ENCODE measurements around the gene UROC1. TPM values are rescaled to one million over a fixed set of nuclear protein-coding genes. Genes with fewer than 3 reads are reported as not detected.

Gene UROC1
- total RNA-seq, 2 donors from 2014 or later = not detected

DNA sequence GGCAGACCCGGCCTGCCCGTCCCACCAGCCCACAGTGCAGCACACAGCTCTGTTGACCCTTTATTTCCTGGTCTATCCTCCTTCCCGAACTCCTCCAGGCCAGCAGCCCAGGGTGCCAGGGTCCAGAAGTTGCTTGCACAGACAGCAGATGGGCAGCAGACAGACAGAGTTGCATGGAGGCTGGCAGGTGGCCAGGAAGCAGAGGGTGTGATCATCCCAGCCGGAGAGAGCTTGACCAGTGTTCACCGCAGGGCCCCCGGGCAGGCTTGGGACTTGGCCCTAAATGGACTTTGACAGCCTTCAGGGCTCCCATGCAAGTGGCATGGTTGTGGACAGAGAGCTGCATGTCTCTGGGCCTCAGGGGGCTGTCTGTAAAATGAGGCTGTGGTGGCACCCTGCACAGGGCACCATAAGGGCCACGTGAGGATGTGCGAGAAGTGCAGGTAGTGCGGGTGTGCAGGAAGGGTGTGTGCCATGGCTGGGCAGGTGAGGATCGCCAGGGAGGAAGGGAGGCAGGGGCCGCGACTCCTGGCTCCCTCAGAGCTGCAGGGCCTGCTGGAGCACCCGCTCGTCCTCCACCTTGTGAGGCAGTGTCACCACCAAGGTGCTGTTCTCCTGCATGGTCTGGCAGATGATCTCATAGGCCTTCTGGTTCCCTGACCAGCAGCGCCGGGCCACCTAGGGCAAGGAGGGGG, 35.6 kb downstream of the UROC1 start:
- Histone ChIP-seq H3K27me3 (no peaks in the 10 kb centered on the region), H3K9me3 (no peaks in the 10 kb centered on the region), H3K4me1 (no peaks in the 10 kb centered on the region), H3K9ac (ENCODE audit: low read depth in 2 of 2, low read length in 2 of 2) (no peak overlapping the region), H3K36me3 (no peaks in the 10 kb centered on the region), H3K27ac (no peak overlapping the region), H3K4me3 (no peak overlapping the region)
- intact Hi-C loops (cut with DNase I) = no loop called here
- TF ChIP-seq, protein P1, sequence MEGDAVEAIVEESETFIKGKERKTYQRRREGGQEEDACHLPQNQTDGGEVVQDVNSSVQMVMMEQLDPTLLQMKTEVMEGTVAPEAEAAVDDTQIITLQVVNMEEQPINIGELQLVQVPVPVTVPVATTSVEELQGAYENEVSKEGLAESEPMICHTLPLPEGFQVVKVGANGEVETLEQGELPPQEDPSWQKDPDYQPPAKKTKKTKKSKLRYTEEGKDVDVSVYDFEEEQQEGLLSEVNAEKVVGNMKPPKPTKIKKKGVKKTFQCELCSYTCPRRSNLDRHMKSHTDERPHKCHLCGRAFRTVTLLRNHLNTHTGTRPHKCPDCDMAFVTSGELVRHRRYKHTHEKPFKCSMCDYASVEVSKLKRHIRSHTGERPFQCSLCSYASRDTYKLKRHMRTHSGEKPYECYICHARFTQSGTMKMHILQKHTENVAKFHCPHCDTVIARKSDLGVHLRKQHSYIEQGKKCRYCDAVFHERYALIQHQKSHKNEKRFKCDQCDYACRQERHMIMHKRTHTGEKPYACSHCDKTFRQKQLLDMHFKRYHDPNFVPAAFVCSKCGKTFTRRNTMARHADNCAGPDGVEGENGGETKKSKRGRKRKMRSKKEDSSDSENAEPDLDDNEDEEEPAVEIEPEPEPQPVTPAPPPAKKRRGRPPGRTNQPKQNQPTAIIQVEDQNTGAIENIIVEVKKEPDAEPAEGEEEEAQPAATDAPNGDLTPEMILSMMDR (IDR thresholded peaks at IDR 0.05) = no peak
- peak; percentile 56 for DNase-seq

DNA sequence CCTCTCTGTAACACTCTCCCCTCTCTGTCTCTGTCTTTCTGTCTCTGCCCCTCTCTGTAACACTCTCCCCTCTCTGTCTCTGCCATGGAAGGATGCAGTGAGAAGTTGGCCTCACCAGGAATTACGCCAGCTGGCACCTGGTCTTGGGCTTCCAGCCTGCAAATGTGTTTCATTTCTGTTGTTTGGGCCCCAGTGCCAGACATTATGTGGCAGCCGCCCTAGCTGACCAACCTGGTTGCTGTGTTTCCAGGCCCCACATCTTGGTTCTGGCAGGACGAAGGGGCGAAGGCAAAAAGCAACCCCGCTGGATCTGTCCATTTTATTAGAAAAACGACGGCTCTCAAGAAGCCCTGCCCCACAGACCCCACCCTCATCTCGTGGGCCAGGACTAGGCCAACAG, 36.7 kb downstream of the UROC1 start:
- Histone ChIP-seq H3K9me3 (no peaks in the 10 kb centered on the region), H3K4me1 (no peaks in the 10 kb centered on the region), H3K9ac (ENCODE audit: low read depth in 2 of 2, low read length in 2 of 2) (no peak overlapping the region), H3K36me3 (no peaks in the 10 kb centered on the region), H3K27me3 (no peaks in the 10 kb centered on the region), H3K27ac (no peak overlapping the region), H3K4me3 (no peak overlapping the region)
- intact Hi-C loops (cut with DNase I) = no loop called here
- TF ChIP-seq, protein P1 (IDR thresholded peaks at IDR 0.05) = no peak
- no peak for DNase-seq

- Histone ChIP-seq H3K9me3 (no peaks in the 10 kb centered on the region), H3K4me3 (no peak overlapping the region), H3K4me1 (no peaks in the 10 kb centered on the region), H3K27ac (no peak overlapping the region), H3K36me3 (no peaks in the 10 kb centered on the region), H3K9ac (ENCODE audit: low read depth in 2 of 2, low read length in 2 of 2) (no peak overlapping the region), H3K27me3 (no peaks in the 10 kb centered on the region)
- DNase-seq = no peak
- intact Hi-C loops (cut with DNase I) = no loop called here
- TF ChIP-seq, protein P1 (IDR thresholded peaks at IDR 0.05) = no peak
Measured at GRCh38 chr3:126480206-126480605, 37.4 kb downstream of the UROC1 start.

GRCh38 chr3:126479642-126480041, 37.9 kb downstream of the UROC1 start:
- no peak overlapping the region for H3K27ac ChIP-seq
- no peaks in the 10 kb centered on the region for H3K27me3 ChIP-seq
- no peak overlapping the region for H3K9ac ChIP-seq (ENCODE audit: low read depth in 2 of 2, low read length in 2 of 2)
- intact Hi-C loops (cut with DNase I) = no loop called here
- DNase-seq = no peak
- H3K9me3 ChIP-seq = no peaks in the 10 kb centered on the region
- no peak overlapping the region for H3K4me3 ChIP-seq
- no peaks in the 10 kb centered on the region for H3K4me1 ChIP-seq
- H3K36me3 ChIP-seq = no peaks in the 10 kb centered on the region
- TF ChIP-seq, protein P1 (IDR thresholded peaks at IDR 0.05) = no peak

DNA sequence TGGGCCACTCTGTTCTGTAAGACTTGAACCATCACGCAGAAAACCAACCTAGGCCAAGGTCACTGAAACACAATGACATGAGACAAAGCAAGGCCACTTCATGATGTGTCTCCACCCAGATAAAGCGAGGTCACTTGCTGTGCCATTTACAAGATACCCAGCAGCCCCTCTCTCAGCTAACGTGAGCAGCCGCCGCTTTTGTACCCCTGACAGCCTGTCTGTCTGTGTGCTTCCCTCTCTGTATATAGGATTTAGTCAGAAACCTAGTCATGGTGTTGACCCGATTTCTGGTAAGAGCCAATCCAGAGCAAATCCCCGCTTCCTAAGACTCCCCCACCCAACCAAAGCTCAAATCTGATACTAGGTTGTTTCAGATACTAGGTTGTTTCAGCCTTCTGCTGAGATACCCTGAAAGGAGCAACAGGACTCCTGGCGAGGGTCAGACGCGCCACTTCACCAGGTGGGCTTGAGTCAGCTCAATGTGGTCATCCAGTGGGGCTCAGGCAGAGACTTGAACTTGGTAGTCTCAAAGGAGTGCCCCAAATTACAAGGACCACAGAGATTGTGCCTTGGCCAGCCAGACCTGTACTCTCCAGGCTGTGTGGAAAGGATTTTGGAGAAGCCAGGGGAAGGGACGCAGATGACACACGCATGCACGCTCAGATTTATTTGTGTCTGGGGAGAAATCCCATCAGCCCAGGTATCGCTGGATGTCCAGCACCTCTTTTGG, 38.8 kb downstream of the UROC1 start:
- TF ChIP-seq, protein P1 (IDR thresholded peaks at IDR 0.05) = no peak

More for the DNA sequence above, 38.8 kb downstream of the UROC1 start:
- Histone ChIP-seq H3K27me3 (no peaks in the 10 kb centered on the region), H3K9ac (ENCODE audit: low read depth in 2 of 2, low read length in 2 of 2) (no peak overlapping the region), H3K4me3 (no peak overlapping the region), H3K9me3 (no peaks in the 10 kb centered on the region), H3K36me3 (no peaks in the 10 kb centered on the region), H3K4me1 (peaks cover 2% of the 10 kb centered on the region), H3K27ac (no peak overlapping the region)
- DNase-seq = no peak
- intact Hi-C loops (cut with DNase I) = no loop called here
